ENCODE data around the gene ARIH1. TPM values are rescaled to one million over a fixed set of nuclear protein-coding genes. Genes with fewer than 3 reads are reported as not detected.

Gene ARIH1
- total and polyA plus RNA-seq, 2 experiments from 2014 or later: 30.5 to 48.6 TPM

- TF ChIP-seq CREB1 (CRISPR knock-in tag; IDR thresholded peaks at IDR 0.05; ENCODE audit: low read depth) (no peak), EZH2phosphoT487 (IDR thresholded peaks at IDR 0.05; ENCODE audit: unreplicated experiment) (no peak), NANOG (IDR thresholded peaks at IDR 0.05; ENCODE audit: borderline replicate concordance) (no peak), ZNF114 (CRISPR knock-in tag; IDR thresholded peaks at IDR 0.05) (no peak), JUNB (IDR thresholded peaks at IDR 0.05; ENCODE audit: unreplicated experiment) (no peak), EZH2 (IDR thresholded peaks at IDR 0.05; ENCODE audit: low read depth, unreplicated experiment) (no peak), ZNF331 (CRISPR knock-in tag; IDR thresholded peaks at IDR 0.05; ENCODE audit: low read depth) (no peak), ZNF462 (CRISPR knock-in tag; IDR thresholded peaks at IDR 0.05) (no peak), POLR2AphosphoS5 (IDR thresholded peaks at IDR 0.05; ENCODE audit: low read depth) (no peak), STAT1 (IDR thresholded peaks at IDR 0.05; ENCODE audit: unreplicated experiment) (no peak), ETS1 (IDR thresholded peaks at IDR 0.05) (no peak)
- TF ChIP-seq, protein P1, sequence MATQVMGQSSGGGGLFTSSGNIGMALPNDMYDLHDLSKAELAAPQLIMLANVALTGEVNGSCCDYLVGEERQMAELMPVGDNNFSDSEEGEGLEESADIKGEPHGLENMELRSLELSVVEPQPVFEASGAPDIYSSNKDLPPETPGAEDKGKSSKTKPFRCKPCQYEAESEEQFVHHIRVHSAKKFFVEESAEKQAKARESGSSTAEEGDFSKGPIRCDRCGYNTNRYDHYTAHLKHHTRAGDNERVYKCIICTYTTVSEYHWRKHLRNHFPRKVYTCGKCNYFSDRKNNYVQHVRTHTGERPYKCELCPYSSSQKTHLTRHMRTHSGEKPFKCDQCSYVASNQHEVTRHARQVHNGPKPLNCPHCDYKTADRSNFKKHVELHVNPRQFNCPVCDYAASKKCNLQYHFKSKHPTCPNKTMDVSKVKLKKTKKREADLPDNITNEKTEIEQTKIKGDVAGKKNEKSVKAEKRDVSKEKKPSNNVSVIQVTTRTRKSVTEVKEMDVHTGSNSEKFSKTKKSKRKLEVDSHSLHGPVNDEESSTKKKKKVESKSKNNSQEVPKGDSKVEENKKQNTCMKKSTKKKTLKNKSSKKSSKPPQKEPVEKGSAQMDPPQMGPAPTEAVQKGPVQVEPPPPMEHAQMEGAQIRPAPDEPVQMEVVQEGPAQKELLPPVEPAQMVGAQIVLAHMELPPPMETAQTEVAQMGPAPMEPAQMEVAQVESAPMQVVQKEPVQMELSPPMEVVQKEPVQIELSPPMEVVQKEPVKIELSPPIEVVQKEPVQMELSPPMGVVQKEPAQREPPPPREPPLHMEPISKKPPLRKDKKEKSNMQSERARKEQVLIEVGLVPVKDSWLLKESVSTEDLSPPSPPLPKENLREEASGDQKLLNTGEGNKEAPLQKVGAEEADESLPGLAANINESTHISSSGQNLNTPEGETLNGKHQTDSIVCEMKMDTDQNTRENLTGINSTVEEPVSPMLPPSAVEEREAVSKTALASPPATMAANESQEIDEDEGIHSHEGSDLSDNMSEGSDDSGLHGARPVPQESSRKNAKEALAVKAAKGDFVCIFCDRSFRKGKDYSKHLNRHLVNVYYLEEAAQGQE (IDR thresholded peaks at IDR 0.05; ENCODE audit: unreplicated experiment): no peak
- H3K4me3 Mint-ChIP-seq: no peak overlapping the region
- Histone ChIP-seq H3K4me3 (no peak overlapping the region), H2AFZ (no peak overlapping the region), H3K36me3 (ENCODE audit: insufficient read depth) (peaks cover 3% of the 10 kb centered on the region; the same call in 1 of the 2 replicates), H3K4me2 (no peak overlapping the region), H3K27ac (ENCODE audit: low read depth) (no peak overlapping the region), H3K9me2 (ENCODE audit: insufficient read depth) (no peaks in the 10 kb centered on the region), H3K4me1 (ENCODE audit: insufficient read depth) (no peaks in the 10 kb centered on the region), H3F3A (replicated peaks; ENCODE audit: low read depth) (0 out of 2 replicates have a peak, but pooled peaks cover 2% of the 10 kb centered on the region), H4K20me1 (replicated peaks; ENCODE audit: insufficient read depth) (peaks cover 23% of the 10 kb centered on the region), H3K79me2 (replicated peaks; ENCODE audit: insufficient read depth) (peaks cover 27% of the 10 kb centered on the region; the same call in 1 of the 2 replicates), H3K27me3 (ENCODE audit: insufficient read depth) (no peaks in the 10 kb centered on the region)
- H3K4me1 Mint-ChIP-seq: no peaks in the 10 kb centered on the region
- H3K27ac Mint-ChIP-seq: no peak overlapping the region
- peaks cover 23% of the 10 kb centered on the region; the same call in 2 of the 3 replicates for H3K36me3 Mint-ChIP-seq (ENCODE audit: low read depth)
- H3K27me3 Mint-ChIP-seq (ENCODE audit: insufficient read depth, low read depth, poor library complexity): peaks cover 2% of the 10 kb centered on the region
- DNase-seq (ENCODE audit: low spot score) (no peak), ATAC-seq (no peak)
- H3K9me3 Mint-ChIP-seq: no peaks in the 10 kb centered on the region
Observed at GRCh38 chr15:72562386-72562785, 88.3 kb downstream of the ARIH1 start.
